Bronchial epithelial cell (primary cell): ENCODE results near the gene TH. TPM values are rescaled to one million over a fixed set of nuclear protein-coding genes. Genes with fewer than 3 reads are reported as not detected.

Experiments used
- DNase-seq: peaks from one replicate; pipeline ENCODE4 v3.0.0-alpha.2; 2010; ENCODE audit warnings: low read depth
- FAIRE-seq: peaks from 2 replicates; lab custom pipeline; 2011; peaks lifted over from hg19 to GRCh38; lab: Jason Lieb, UNC
- H3K27me3 ChIP-seq: 2 replicates; pipeline ENCODE4 v1.5.1; 2011; ENCODE audit warnings: low read length; ENCODE audit not compliant: control insufficient read depth, insufficient read depth
- H3K36me3 ChIP-seq: 2 replicates; pipeline ENCODE4 v1.5.1; 2011; ENCODE audit warnings: low read length; ENCODE audit not compliant: control insufficient read depth, insufficient read depth
- H3K4me3 ChIP-seq: 2 replicates; pipeline ENCODE4 v1.5.1; 2011; ENCODE audit warnings: mild to moderate bottlenecking, low read depth, low read length, control low read depth
- CTCF ChIP-seq: IDR thresholded peaks from 2 replicates; pipeline ENCODE4 v1.5.1; 2011; ENCODE audit warnings: mild to moderate bottlenecking, moderate library complexity, low read length, control low read depth, inconsistent platforms; ENCODE audit not compliant: insufficient read depth, severe bottlenecking
- total RNA-seq: library from RNA; depleted of rRNA; stranded (reverse); fragments of >200 nt; gene quantifications from 2 replicates; pipeline ENCODE4 v1.2.1, GENCODE V29; 2014

The TH gene
- total RNA-seq, 1 donor from 2014 or later: under 0.01 TPM

GRCh38 chr11:2151500-2152257 is 19.9 kb downstream of the TH start:
- Histone ChIP-seq H3K4me3 (no peak overlapping the region), H3K36me3 (no peaks in the 10 kb centered on the region), H3K27me3 (peaks cover 32% of the 10 kb centered on the region)
- FAIRE-seq (no peak), DNase-seq (peak; percentile 63)
- peak; percentile 73 for TF ChIP-seq CTCF

- H3K27me3 ChIP-seq: peaks cover 46% of the 10 kb centered on the region
- FAIRE-seq (no peak), DNase-seq (peak; percentile 64)
- TF ChIP-seq CTCF: no peak
- no peaks in the 10 kb centered on the region for H3K36me3 ChIP-seq
- no peak overlapping the region for H3K4me3 ChIP-seq
Observed at GRCh38 chr11:2149864-2150847, 21.5 kb downstream of the TH start.

GRCh38 chr11:2149460-2149859 is 22.2 kb downstream of the TH start:
- Histone ChIP-seq H3K4me3 (no peak overlapping the region), H3K36me3 (no peaks in the 10 kb centered on the region), H3K27me3 (peaks cover 52% of the 10 kb centered on the region)
- FAIRE-seq: no peak
- no peak for TF ChIP-seq CTCF
- DNase-seq: no peak

DNA sequence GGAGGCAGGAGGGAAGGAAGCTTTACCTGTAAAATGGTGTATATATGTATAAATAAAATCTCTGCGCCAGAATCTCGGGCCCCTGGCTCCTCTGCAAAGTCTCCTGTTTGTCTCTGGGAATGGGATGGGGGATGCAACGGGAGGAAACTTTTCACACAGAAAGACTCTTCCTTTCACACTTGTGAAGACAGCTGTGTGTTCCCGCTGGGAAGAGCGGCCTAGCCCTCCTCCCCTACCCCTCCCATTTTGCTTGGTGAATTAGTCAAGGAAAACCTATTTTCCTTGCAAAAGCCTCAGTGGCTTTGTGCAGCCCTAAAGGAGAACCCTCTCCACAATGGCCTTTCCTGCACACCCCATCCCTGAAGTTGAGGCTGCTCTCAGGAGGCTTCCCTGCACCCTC is 23.0 kb downstream of the TH start:
- Histone ChIP-seq H3K36me3 (no peaks in the 10 kb centered on the region), H3K4me3 (no peak overlapping the region), H3K27me3 (peaks cover 61% of the 10 kb centered on the region)
- FAIRE-seq (no peak), DNase-seq (no peak)
- no peak for TF ChIP-seq CTCF

DNA sequence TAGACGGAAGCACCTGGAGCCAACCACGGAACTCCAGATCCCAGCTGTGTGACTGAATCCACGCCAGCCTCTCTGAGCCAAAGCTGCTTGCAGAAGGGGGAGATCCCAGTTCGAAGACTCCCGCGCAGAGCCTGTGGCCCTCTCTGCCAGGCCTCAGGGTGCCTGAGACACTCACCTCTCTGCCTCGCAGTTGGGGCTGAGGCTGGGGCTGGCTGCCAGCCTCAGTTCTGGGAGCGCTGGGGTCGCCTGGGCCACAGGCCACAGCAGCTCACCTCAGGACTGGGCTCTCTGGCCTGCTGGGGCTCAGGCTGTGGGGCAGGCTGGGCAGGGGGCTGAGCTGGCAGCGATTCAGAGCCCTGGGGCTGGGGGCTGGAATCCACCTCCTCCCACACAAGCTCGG is 24.2 kb downstream of the TH start:
- peaks cover 61% of the 10 kb centered on the region for H3K27me3 ChIP-seq
- no peaks in the 10 kb centered on the region for H3K36me3 ChIP-seq
- no peak for TF ChIP-seq CTCF
- DNase-seq: no peak
- FAIRE-seq: no peak
- H3K4me3 ChIP-seq: no peak overlapping the region
